PC-9 (cell line): ENCODE data around the gene NYAP1.

Experiments
- EZH2 ChIP-seq: fragments of 200-600 bp; sonication (generic); IDR thresholded peaks from 2 replicates; pipeline ENCODE4 v1.8.0; 2017; ENCODE audit warnings: antibody characterized with exemption, low read depth
- TF ChIP-seq, protein P1 (sequence below): fragments of 200-600 bp; sonication (generic); conservative IDR thresholded peaks from 2 replicates; pipeline ENCODE4 v1.6.1; 2017; ENCODE audit warnings: mixed run types, antibody characterized with exemption, mild to moderate bottlenecking, moderate library complexity

- TF ChIP-seq EZH2 = no peak
- TF ChIP-seq, protein P1, sequence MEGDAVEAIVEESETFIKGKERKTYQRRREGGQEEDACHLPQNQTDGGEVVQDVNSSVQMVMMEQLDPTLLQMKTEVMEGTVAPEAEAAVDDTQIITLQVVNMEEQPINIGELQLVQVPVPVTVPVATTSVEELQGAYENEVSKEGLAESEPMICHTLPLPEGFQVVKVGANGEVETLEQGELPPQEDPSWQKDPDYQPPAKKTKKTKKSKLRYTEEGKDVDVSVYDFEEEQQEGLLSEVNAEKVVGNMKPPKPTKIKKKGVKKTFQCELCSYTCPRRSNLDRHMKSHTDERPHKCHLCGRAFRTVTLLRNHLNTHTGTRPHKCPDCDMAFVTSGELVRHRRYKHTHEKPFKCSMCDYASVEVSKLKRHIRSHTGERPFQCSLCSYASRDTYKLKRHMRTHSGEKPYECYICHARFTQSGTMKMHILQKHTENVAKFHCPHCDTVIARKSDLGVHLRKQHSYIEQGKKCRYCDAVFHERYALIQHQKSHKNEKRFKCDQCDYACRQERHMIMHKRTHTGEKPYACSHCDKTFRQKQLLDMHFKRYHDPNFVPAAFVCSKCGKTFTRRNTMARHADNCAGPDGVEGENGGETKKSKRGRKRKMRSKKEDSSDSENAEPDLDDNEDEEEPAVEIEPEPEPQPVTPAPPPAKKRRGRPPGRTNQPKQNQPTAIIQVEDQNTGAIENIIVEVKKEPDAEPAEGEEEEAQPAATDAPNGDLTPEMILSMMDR = no peak
Observed at GRCh38 chr7:100457033-100457432, 26.7 kb upstream of the NYAP1 start.
